GM21381 (cell line): Measurements from ENCODE around the gene STIM2.
"Not testable (repeated sequence)": the region's sequence is repeated elsewhere in the genome, so short reads cannot be mapped to it uniquely, and the experiment has no call there.

Experiments
- ATAC-seq: cut with Tn5 transposase; IDR thresholded peaks from one replicate; pipeline ENCODE4 v1.9.1; 2021; ENCODE audit warnings: mild to moderate bottlenecking, moderate library complexity; ENCODE audit not compliant: unreplicated experiment

Gene STIM2

GRCh38 chr4:26866781-26867180 is 6.1 kb downstream of the STIM2 start:
- no peak for ATAC-seq

GRCh38 chr4:26867914-26868684 is 7.5 kb downstream of the STIM2 start:
- no peak for ATAC-seq

- ATAC-seq = no peak
Measured at GRCh38 chr4:26870576-26871262, 10.1 kb downstream of the STIM2 start.

GRCh38 chr4:26871611-26872010 is 11.0 kb downstream of the STIM2 start:
- no peak for ATAC-seq

- ATAC-seq = peak; percentile 75
Measured at GRCh38 chr4:26873391-26874026, 12.9 kb downstream of the STIM2 start.

GRCh38 chr4:26874110-26874509 is 13.5 kb downstream of the STIM2 start:
- no peak for ATAC-seq

GRCh38 chr4:26877406-26877805 is 16.8 kb downstream of the STIM2 start:
- ATAC-seq = no peak

- ATAC-seq = no peak
Measured at GRCh38 chr4:26877961-26878360, 17.3 kb downstream of the STIM2 start.

- ATAC-seq = no peak
Measured at GRCh38 chr4:26878794-26879391, 18.3 kb downstream of the STIM2 start.

GRCh38 chr4:26879805-26880204 is 19.2 kb downstream of the STIM2 start:
- ATAC-seq = no peak

GRCh38 chr4:26884026-26884425 is 23.4 kb downstream of the STIM2 start:
- no peak for ATAC-seq

- ATAC-seq = peak; percentile 57
Measured at GRCh38 chr4:26884486-26884988, 23.9 kb downstream of the STIM2 start.

GRCh38 chr4:26885912-26886274 is 25.3 kb downstream of the STIM2 start:
- peak; percentile 76 for ATAC-seq

- ATAC-seq = no peak
Measured at GRCh38 chr4:26887143-26887542, 26.5 kb downstream of the STIM2 start.

- ATAC-seq = no peak
Measured at GRCh38 chr4:26887809-26888208, 27.2 kb downstream of the STIM2 start.

GRCh38 chr4:26889356-26889755 is 28.7 kb downstream of the STIM2 start:
- no peak for ATAC-seq

- no peak for ATAC-seq
Measured at GRCh38 chr4:26891054-26891453, 30.4 kb downstream of the STIM2 start.

GRCh38 chr4:26891867-26892266 is 31.2 kb downstream of the STIM2 start:
- no peak for ATAC-seq

- no peak for ATAC-seq
Measured at GRCh38 chr4:26892480-26893150, 32.0 kb downstream of the STIM2 start.

GRCh38 chr4:26893491-26893890 is 32.9 kb downstream of the STIM2 start:
- no peak for ATAC-seq

GRCh38 chr4:26894881-26895280 is 34.2 kb downstream of the STIM2 start:
- ATAC-seq = not testable (repeated sequence)
